Activated CD4-positive, alpha-beta T cell treated with anti-CD3 and anti-CD28 coated beads for 24 hours (primary cell): ENCODE data around the gene CD320.
"Not testable (repeated sequence)": the region's sequence is repeated elsewhere in the genome, so short reads cannot be mapped to it uniquely, and the experiment has no call there.

Experiments used
- DNase-seq, 2 donors: peaks; one replicate each; pipeline ENCODE4 v3.0.0-alpha.2; 2020; ENCODE audit warnings: low read depth in 2 of 2

The CD320 gene

GRCh38 chr19:8310342-8311055 lies 2.3 kb upstream of the CD320 start:
- DNase-seq, result no peak

GRCh38 chr19:8308891-8309291 lies 733 bp upstream of the CD320 start:
- DNase-seq, result no peak

GRCh38 chr19:8307400-8307964 lies 676 bp downstream of the CD320 start:
- DNase-seq, result no peak

- no peak for DNase-seq
These were observed 1.7 kb downstream of the CD320 start for GRCh38 chr19:8306235-8307054.

GRCh38 chr19:8305798-8306197 lies 2.4 kb downstream of the CD320 start:
- no peak for DNase-seq

GRCh38 chr19:8304841-8305621 lies 3.1 kb downstream of the CD320 start:
- DNase-seq, result no peak

- no peak for DNase-seq
These were observed 5.4 kb downstream of the CD320 start for GRCh38 chr19:8302734-8303133.

- no peak for DNase-seq
These were observed 5.8 kb downstream of the CD320 start for GRCh38 chr19:8302357-8302691.

- DNase-seq, result not testable (repeated sequence)
These were observed 16.8 kb downstream of the CD320 start for GRCh38 chr19:8291337-8291736.

GRCh38 chr19:8276508-8276907 lies 31.6 kb downstream of the CD320 start:
- not testable (repeated sequence) for DNase-seq

- no peak for DNase-seq
These were observed 38.4 kb downstream of the CD320 start for GRCh38 chr19:8269724-8270123.

GRCh38 chr19:8265872-8266271 lies 42.3 kb downstream of the CD320 start:
- DNase-seq, result no peak

GRCh38 chr19:8264248-8264647 lies 43.9 kb downstream of the CD320 start:
- DNase-seq, result not testable (repeated sequence)

- DNase-seq, result no peak
These were observed 45.7 kb downstream of the CD320 start for GRCh38 chr19:8262431-8262830.

- DNase-seq, result no peak
These were observed 46.3 kb downstream of the CD320 start for GRCh38 chr19:8261881-8262280.

GRCh38 chr19:8261347-8261746 lies 46.8 kb downstream of the CD320 start:
- DNase-seq, result no peak

GRCh38 chr19:8259922-8260247 lies 48.3 kb downstream of the CD320 start:
- DNase-seq, result no peak

GRCh38 chr19:8259142-8259921 lies 48.8 kb downstream of the CD320 start:
- no peak for DNase-seq

GRCh38 chr19:8257052-8257443 lies 51.1 kb downstream of the CD320 start:
- DNase-seq, result no peak

- DNase-seq, result no peak
These were observed 51.7 kb downstream of the CD320 start for GRCh38 chr19:8256276-8257051.
